ENCODE measurements around the gene TNNI3K. TPM values are rescaled to one million over a fixed set of nuclear protein-coding genes. Genes with fewer than 3 reads are reported as not detected.

TNNI3K gene
- total RNA-seq, 1 donor from 2014 or later: 3.1 TPM

DNA sequence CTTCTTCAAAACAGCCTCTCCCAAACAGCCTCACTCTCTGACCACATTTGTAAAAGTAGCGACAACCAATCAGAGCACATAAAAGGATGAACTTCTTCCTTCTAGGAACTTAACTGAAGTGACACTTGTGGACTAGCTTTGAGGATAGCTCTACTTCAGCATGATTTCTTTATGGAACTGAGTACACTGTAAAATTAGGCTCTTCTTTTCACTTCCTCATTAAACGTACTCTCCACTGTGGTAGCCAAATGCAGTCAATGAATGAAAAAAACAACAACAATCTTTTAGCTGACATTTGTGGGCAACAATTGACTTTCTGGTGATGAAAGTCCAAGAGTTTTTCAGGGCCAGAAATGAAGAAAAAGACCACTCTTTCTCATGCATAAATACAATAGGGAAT, 267.7 kb downstream of the TNNI3K start:
- no peak for DNase-seq

DNA sequence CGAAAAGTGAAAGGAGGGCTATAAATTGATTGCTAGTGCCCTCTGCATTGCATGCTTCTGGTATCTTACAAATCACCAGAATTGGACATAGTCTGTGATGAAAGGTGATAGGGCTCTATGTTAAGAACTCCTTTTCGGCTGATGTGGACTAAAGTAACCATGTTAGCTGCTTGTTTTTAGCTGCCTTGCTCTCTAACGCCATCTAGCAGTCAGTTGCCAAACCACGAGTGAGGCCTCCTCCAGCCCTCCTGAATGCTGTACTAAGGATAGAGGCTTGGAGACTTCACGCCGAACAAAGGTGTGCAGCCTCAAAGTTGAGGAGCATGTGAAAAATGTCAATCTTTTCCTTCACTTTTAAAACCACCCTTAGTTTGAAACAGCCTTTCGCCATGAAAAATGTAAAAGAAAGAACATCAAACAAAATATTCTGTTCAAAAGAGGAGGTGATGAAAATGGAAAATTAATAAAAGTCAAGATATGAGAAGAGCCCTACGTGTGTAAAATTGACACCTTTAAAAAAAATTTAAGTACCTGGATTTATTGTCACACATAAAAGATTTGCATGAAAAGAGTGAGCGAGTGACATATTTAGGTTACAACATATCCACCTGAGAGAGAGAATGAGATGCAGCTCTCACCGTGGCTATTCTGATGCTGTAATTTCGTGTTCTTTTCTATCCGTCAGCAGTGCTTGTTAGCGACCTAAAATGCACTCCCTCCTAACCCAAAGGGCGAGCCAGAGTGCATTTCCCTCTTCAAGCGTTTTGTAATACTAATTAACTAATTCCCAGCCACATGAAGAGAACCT, 269.1 kb downstream of the TNNI3K start:
- DNase-seq: no peak

DNA sequence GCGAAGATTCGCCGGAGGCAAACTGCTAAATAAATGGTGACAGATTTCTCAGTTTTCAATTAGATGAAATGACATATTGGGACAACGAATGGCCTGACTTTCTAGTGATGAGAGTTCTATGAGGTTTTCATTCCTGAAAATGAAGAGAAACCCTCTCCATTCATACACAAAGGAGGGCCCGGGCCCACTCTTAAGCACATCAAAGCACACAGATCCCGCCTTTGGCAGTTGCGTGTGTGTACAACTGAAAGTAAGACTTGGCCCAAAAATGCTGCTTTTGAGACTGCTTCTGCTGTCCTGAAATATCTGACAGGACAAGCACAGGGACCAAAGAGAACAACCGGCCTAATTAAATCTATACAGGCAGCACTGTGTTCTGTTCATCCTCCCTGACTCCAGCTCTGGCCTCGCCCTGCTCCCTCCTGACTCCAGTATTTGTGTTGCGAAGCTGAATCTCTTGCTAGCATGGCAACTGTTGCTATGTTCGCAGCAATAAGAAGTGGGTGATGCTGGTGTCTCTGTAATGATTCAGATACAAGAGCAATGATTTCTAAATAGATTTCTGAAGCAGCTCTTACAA, 269.8 kb downstream of the TNNI3K start:
- no peak for DNase-seq

DNA sequence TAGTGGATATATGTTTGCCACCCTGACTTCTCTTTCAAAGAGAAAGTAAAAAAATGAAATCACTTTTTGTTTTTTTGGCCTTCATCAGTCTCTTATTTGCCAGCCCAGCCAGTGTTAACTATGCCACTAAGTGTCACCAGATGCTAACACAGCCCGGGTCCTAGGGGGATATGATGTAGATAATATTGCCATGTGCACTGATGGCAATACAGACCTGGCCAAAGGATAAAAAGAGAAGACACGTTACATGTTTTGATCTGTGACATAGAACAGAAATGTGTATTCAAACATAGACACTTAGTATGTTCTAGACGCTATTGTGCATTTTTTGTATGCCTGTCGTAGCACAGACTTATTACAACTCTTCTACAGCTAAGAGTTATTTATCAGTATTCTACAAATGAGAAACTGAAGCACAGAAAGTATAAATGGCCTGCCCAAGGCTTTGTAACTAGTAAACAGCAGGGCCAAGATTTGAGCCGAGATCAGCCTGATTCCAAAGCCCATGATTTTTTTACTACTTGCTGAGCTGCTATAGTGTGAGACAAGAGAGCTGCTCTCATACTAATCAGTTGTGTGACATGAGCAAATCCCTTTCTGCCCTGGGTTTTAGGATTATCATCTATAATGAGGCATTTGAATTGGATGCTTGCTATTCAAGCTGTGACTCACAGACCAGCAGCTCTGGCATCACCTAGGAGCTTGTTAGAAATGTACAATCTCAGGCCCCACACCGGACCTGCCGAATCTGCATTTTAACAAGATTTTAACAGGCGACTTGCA, 270.9 kb downstream of the TNNI3K start:
- no peak for DNase-seq

DNA sequence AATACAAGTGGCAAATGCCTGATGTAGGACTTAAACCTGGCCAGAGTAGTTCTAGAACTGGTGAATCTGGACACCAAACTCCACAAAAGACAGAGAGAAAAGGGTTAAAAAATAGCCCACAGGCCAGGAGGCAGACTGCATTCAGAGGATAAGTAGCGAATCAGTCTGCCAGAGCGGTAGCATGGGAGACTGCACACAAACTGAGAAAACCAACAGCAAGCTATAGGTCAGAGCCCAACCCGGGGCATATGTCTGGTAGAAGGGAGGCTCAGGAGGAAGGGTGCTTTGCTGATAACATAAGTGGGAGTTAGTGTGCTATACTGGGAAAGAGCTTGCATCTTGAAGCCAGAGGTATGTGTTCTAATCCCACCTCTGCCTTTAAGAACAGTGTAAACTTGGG, 273.3 kb downstream of the TNNI3K start:
- DNase-seq: no peak

DNA sequence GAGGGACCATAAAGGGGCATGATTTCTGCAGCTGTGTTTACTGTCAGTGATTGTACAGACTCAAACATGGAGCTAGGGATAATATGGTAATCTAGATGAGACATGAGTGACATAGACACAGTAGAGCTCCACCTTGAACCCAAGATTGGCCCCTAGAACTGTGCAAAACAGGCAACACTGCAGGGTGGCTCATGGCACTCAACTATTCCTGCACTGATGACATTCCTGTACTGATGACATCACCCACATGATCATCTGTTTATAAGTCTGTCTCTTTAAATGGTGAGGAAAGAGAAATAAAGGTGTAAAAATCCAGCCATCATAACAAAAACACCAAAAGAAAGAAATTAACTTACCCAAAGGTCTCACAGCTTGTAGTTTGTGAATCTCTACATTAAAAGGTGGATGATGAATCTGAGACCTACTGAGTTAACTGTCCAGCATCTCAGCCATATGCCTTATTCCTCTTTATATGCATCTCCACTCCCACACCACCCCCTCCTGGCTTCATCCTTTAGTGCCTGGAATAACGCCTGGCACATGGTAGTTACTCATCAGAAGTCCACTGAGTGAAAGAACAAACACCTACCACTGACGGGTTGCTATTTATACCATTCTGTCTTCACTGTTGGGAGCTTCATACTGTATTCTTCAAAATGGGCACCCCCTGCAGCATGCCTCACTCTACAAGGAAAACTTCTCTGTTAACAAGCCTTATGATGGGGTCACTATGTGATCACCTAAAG, 277.2 kb downstream of the TNNI3K start, which contains the start of gene LRRC53:
Gene LRRC53 (minus strand): TSS at position 442 of the 746 bp plus-strand sequence. CDS start 29,262 bp downstream, outside the sequence.
- no peak for DNase-seq

DNA sequence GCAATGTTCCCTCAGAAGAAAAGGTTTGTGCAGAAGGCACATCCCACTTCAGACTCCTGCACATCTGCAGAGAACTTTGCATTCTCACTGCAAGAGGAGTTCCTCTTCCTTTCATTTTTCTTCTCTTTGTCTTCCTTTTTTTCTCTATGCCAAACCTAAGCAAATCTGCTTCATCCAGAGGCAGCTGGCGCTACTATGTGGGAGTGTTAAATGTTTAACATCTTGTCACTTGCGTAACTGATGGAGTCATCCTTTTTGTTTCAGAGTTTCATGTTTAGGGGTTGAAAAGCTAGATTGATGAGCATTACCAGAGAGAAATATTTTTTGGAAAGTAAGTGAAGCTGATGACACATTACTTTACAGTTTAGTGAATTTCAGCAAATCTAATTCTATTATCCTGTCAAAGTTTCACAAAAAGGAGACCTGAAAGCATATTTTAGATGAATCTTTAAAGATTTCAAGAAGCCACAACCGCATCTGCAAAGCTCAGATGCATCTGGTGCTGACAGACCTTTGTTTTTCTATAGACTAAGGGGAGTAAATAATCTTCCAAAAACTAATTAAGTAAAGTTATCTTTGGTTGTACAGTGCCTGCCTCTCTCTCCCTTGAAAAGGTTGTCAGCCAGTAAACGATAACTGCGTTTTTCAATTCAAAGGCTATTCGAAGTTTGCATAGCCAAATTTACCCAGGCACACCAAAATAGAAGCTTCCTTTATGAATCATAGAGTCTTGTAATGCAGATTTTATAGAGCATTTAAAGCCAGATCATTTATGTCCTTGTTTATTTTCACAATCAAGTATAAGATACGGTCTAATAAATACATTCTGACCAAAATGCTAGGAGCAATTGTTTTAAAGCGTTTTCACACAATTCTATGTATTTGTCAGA, 278.5 kb downstream of the TNNI3K start:
- peak; percentile 3 for DNase-seq

DNA sequence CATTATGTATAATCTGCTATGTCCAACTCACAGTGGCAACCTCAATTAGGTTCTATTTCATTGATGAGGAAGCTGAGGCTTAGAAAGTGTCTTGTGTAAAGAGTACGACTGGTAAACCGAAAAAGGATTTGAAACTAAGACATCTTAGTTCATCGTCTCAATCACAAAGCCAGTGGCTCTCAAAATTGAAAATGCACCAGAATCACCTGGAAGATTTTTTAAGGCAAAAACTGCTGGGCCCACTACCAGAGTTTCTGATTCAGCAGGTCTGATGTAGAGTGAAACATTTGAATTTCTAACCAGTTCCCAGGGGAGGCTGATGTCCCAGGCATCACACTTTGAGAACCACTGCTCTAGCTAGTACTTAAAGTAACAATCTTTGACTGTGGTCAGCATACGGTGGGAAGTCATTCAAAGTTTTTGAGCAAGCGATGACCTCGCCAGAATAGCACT, 282.4 kb downstream of the TNNI3K start:
- no peak for DNase-seq

DNA sequence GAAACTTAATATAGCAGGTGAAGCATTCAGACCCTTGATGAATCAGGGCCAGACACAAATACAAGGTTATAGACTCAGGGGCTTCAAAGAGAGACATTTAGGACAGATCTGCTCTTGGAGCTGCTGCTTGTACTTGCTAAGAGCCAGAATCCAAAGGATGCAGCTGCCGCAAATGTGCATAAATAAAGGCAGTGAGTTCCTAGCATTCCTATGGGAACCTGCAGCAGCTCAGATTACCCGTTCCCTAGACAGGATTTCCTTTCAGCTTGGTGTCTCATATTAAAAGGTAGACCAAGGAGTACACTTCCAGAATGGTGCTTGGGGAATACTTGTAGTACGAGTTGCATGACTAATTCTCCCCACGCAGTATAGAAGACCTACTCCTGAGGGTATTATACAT, 287.0 kb downstream of the TNNI3K start:
- no peak for DNase-seq

DNA sequence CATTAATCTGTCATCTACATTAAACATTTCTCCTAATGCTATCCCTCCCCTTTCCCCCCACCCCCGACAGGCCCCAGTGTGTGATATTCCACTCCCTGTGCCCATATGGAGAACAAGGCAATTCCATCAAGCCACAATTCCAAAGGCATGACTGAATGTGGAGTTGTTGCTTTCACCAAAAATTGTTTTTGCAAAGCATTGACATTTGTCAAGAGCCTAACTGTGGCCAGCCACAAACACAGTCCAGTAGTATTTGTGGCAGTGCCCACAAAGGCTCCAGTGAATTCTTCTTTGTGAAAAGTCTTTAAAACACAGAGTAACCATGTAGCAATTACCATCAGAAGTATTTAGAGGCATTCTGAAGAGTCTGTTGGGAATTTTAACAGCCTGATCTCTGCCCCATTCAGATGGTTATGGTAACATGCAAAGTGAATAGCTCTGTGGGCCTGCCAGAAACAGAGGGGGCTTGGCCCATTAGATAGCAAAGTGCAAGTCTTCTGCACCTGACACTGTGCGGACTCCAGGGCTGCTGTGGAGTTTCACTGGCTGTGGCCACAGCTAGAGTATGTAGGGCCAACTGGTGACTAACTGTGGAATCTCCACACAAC, 288.8 kb downstream of the TNNI3K start:
- no peak for DNase-seq

DNA sequence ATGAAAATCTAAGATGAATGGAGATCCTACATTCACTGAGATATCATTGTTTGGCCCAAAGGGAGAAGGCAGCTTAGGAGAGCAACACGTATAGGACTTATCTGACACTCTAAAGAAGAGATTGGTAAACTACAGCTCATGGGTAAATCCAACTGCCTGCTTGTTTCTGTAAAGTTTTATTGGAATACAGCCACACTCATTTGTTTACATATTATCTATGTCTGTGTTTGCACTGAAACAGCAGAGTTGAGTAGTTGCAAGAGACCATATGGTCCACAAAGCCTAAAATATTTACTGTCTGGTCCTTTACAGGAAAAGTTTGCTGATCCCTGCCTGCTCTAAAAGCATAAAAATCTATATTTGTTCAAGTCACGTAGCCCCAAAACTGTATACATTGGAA, 291.5 kb downstream of the TNNI3K start:
- DNase-seq: no peak

DNA sequence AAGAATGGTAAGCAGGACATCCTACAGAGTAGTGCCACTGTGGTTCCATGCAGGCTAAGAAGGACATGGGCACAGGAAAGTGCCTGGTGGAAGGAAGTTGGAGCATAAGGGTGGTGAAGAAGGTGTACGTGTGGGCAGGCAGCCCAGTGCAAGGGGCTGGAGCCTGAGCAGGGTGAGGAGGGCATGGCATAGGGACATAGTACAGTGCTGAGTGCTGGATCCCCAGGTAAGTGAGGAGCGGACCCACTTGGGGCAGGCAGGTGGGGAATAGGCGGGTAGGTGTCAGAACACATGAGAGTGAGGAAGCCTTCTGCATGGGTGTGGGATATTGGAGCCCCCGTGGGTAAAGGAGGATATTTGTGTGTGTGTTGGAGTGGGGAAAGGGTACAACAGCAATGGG, 292.9 kb downstream of the TNNI3K start:
- no peak for DNase-seq

DNA sequence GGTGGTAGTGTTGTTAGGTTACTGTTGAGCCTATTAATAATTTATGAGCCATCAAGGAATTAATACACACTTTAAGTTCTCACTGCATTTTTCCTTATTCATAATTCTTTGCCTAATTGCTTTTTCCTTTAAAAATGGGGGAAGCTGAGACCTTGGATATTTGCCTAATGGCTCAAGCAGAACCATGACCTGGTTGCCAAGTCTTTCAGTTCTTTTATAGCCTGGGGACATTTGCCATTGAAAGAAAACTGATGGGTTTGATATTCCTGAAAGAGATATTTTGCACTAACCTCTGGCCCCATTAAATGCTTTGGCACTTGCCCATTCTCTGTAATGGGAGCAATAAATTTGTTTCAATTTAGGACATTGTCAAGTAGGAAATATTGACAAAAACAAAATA, 295.7 kb downstream of the TNNI3K start:
- no peak for DNase-seq

DNA sequence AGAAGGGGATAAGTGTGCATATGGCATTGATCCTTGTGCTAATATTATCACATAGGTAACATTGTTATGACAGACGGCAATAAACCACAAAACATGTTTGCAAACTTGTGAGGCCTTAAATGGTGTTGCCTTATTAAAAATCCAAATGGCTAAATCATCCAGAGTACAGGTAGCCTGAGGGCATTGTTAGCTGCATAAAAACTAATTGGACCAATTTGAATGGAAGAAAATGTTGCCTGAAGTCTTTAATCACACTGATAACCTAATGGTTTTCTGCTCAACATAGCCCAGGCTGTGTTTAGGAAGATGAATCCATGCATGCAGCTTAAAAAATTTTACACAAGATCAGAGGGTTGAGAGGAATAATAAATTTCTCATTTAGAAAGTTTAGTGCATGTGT, 296.6 kb downstream of the TNNI3K start:
- DNase-seq: no peak

DNA sequence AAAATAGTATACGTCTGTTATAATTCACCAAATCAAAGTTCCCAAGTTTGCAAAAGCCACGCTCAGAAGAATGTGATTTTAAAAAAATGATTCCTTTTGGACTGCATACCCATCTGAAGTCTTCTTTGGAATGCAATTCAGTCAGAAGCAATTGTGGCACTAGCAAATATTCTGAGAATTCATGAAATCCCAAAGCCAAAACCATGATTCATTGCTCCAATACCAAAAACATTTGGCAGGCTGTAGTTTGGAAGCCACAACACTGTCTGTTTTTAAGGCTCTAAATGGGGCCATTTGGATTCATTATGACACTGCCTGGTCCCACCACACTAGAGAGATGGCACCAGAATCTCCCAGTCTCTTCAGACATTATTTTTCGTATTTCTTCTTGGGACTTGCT, 299.1 kb downstream of the TNNI3K start:
- DNase-seq: no peak

DNA sequence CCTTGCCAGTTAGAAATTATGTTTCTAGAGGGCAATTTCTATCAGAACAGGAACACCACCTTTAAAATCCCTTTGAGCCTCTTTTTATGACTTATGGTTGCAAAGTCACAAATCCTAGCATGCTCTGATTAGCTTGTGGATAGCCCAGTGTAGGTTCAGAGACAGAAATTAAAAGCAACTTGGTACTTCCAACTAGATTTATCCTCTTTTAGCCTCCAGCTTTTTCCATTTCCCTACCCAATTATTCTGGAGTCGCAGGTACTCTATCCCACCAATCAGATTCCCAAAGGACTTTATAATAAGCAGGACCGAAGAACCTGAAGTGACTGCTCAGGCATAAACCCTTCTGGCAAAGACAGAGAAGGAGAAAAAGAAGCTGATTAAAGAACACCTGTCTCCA, 310.6 kb downstream of the TNNI3K start:
- DNase-seq: no peak

DNA sequence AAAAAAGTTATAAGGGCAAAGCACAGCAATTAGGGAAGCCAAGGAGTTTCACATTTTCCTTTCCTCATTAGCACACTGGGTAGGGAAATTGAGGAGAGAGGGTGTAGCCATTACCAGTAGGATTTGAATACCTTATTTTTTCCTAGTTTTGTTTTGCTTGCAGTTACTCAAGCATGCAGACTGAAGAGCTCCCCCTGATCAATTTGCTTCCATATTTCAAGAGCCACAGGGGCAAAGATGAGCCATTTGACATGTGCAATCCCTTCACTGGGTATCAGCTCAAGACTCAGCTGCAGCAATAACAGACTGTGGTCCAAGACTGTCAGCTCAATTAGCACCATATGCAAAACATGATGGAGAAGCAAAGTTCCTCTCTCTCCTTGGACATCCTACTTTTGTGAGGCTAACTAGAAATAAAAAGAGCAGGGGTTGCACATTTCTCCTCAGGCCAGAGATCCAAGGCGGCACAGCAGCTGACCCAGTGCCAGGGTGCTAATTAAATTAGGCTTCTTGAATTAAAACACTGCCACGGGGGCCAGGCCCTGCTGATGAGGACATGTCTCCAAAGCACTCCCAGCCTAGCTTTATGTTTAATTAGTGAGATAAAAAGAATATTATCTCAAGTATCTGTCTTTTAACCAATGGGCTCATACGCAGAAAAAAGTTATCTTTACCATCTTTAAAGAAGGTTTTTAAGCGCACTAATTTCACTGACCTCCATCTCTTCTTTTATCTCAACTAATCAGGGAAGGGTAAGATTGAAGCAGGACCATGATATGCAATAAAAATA, 314.0 kb downstream of the TNNI3K start:
- DNase-seq: no peak

DNA sequence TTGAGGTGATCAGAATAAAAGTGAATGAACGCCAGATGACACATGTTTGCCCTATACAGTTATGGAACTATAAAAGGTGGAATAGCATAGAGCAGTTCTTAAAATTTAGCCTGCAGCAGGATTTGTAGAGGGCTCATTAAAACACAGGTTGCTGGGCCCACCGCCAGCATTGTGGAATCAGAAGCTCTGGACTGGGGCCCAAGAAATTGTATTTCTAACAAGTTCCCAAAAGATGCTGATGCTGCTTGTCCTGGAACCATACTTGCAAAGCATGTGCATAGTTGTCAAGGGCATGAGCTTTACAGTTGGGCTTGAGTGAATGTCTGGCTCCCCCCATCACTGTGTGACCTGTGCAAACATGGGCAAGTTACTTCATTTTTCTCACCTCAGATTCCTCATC, 314.7 kb downstream of the TNNI3K start:
- no peak for DNase-seq

DNA sequence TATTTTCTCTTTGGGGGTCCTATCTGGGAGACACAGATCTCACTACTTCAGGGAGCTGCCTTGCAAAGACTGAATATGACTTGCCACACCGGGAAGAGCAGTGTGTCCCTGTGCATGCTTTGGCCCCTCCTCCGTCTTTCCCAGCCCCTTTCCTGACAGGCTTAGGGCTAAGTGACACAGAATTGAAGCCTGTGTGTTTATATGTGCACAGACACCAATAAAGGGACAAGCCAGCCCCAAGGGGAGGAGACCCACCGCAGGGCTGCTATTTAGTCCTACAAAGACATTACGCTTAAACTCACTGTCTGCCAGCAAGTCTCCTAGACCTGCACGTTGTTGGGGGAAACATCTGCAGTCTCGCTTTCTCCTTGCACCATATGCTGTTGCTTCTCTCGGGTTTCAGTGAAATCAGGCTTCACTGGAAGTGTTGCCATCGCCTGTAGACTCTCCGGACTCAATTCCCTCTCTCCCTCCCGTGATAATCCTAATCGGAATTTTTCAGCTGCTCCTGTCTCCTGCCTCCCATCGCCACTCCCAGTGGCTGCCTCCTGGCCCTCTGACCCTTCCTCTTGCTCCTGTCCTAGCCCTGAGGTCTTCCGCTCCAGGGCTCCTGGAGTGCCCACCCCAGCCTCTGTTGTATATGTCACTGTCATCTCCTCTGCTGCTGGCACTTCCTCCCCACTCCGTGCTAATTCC, 335.8 kb downstream of the TNNI3K start:
- DNase-seq: no peak

DNA sequence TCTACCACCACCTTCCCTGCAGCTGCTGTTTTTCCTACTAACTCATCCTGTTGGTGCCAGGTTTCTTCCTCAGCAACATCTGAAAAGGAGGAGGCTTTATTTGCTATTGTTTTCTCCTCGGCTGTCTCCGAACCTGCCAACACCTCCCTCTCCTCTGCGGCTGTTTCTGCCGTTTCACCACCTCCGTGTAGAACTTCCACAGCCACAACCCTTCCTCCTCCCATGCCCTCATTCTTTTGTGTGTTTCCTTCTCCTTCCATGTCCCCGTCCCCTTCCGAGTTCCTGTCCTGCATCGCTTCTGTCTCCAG, 336.3 kb downstream of the TNNI3K start:
- DNase-seq: no peak
